Adrenal gland (tissue), 12 donors: ENCODE data around the gene THRAP3. TPM values are rescaled to one million over a fixed set of nuclear protein-coding genes. Genes with fewer than 3 reads are reported as not detected.

ENCODE experiments used
- DNase-seq, 7 donors: peaks; one replicate each; pipeline ENCODE4 v3.0.0-alpha.2; 2019 to 2020
- H3K27ac ChIP-seq, 5 donors: fragments of 200-600 bp; sonication (generic) in 4 of 5; 1 replicate in 3 of 5; 2 replicates in 2 of 5; pipeline versions ENCODE4 v1.5.1 to v1.8.0; 2016 to 2020; ENCODE audit warnings: mild to moderate bottlenecking in 1 of 5
- H3K27me3 ChIP-seq: fragments of 200-600 bp; 2 replicates; pipeline ENCODE4 v1.8.0; 2021
- H3K36me3 ChIP-seq, 2 donors: fragments of 200-600 bp; replicated peaks in 1 of 2; 1 replicate in 1 of 2; 2 replicates in 1 of 2; pipeline versions ENCODE4 v1.5.1 to v1.8.0; 2018 to 2022
- H3K4me1 ChIP-seq, 2 donors: fragments of 200-600 bp; replicated peaks in 1 of 2; 1 replicate in 1 of 2; 2 replicates in 1 of 2; pipeline versions ENCODE4 v1.5.1 to v1.8.0; 2018 to 2021
- H3K4me3 ChIP-seq, 4 donors: fragments of 200-600 bp; sonication (generic) in 3 of 4; one replicate each; pipeline ENCODE4 v1.5.1; 2016 to 2018
- H3K9me3 ChIP-seq, 3 donors: fragments of 200-600 bp; sonication (generic) in 1 of 3; replicated peaks in 1 of 3; 1 replicate in 2 of 3; 2 replicates in 1 of 3; pipeline versions ENCODE4 v1.5.1 to v1.8.0; 2016 to 2021
- CTCF ChIP-seq, 6 experiments: fragments of 450-650 bp in 4 of 6; fragments of 200-600 bp in 2 of 6; sonication (generic) in 1 of 6; IDR thresholded peaks; 1 replicate in 5 of 6; 2 replicates in 1 of 6; pipeline versions ENCODE4 v1.5.1 to v1.8.0; 2016 to 2021; ENCODE audit warnings: antibody characterized with exemption in 6 of 6, mild to moderate bottlenecking in 2 of 6, moderate library complexity in 1 of 6
- POLR2A ChIP-seq, 2 donors: fragments of 450-650 bp; IDR thresholded peaks; one replicate each; pipeline ENCODE4 v1.6.1; 2017; ENCODE audit warnings: antibody characterized with exemption in 2 of 2, mild to moderate bottlenecking in 2 of 2, moderate library complexity in 1 of 2
- WGBS, 4 donors: extraction: QIAGEN DNeasy Blood & Tissue Kit in 2 of 4; methylation state at CpG; one replicate each; pipeline versions ENCODE4 v1.1.5 to v1.1.7; 2013 to 2017; 5-methylcytosine and 5-hydroxymethylcytosine counted together
- intact Hi-C, 2 donors: fragments of 100-400 bp; cut with DNase I; formaldehyde crosslinking; loops; one replicate each; pipeline versions ENCODE4 v1.14.1 to v1.15.0; 2022 to 2023
- polyA plus RNA-seq, 3 donors: library from polyadenylated mRNA; stranded (reverse); fragments of 200-250 nt in 2 of 3; fragments of 350-450 nt in 1 of 3; fragmentation: Illumina TruSeq in 1 of 3; extraction: RNeasy Lipid Tissue Mini Kit (QIAGEN cat#74804) in 1 of 3; gene quantifications; one replicate each; pipeline ENCODE4 v1.2.3, GENCODE V29; 2013 to 2014
- total RNA-seq, 9 donors: library from RNA; depleted of rRNA in 4 of 9; stranded (reverse); fragments of >200 nt in 4 of 9; fragments of 120-200 nt in 1 of 9; fragmentation: NEBNext Ultra II Directional in 1 of 9; extraction: Animal tissue kit (Norgen Biotek cat#: 25700) in 1 of 9; gene quantifications; one replicate each; pipeline versions ENCODE4 v1.1.0 to v1.2.4, GENCODE V29; 2013 to 2023
- donor health status: healthy with polysubstance abuse.
- donor health status: Bipolar disorder and iron deficiency.
- donor health status: DM: yes; HTN: yes; CAD: no.
- donor health status: DM: no; HTN: no; CAD: no.
- donor health status: DM: no; HTN: no; CAD: no.
- donor health status: DM: yes; HTN: yes; CAD: no.

Gene THRAP3
- total and polyA plus RNA-seq, 12 donors: 34.4 to 120 (median 83.2) TPM

- peaks cover 12 to 25% of the 10 kb centered on the region in 2 donors for H3K4me1 ChIP-seq
- no peak overlapping the region for H3K27ac ChIP-seq
- DNase-seq: no peak
- no peak overlapping the region for H3K4me3 ChIP-seq
- TF ChIP-seq CTCF (IDR thresholded peaks at IDR 0.05) (no peak), POLR2A (IDR thresholded peaks at IDR 0.05) (no peak)
- no peaks in the 10 kb centered on the region for H3K9me3 ChIP-seq
- intact Hi-C loops: no loop called here
- whole genome bisulfite sequencing, 4 donors: 86 to 94% (median 92%) methylated on average over 9 of the region's 9 CpGs
- no peaks in the 10 kb centered on the region for H3K27me3 ChIP-seq
- no peaks in the 10 kb centered on the region for H3K36me3 ChIP-seq
Measured at GRCh38 chr1:36327421-36328087, 103.3 kb downstream of the THRAP3 start.

GRCh38 chr1:36328088-36328480 lies 103.8 kb downstream of the THRAP3 start:
- intact Hi-C loops: no loop called here
- TF ChIP-seq POLR2A (IDR thresholded peaks at IDR 0.05): no peak
- TF ChIP-seq CTCF (IDR thresholded peaks at IDR 0.05): no peak
- Histone ChIP-seq H3K36me3 (no peaks in the 10 kb centered on the region), H3K27ac (no peak overlapping the region), H3K4me1 (peaks cover 12 to 20% of the 10 kb centered on the region in 2 donors), H3K9me3 (no peaks in the 10 kb centered on the region), H3K4me3 (no peak overlapping the region), H3K27me3 (no peaks in the 10 kb centered on the region)
- no peak for DNase-seq
- 85 to 94% (median 87%) methylated on average over 5 to 6 of the region's 6 CpGs for WGBS, 4 donors

GRCh38 chr1:36328713-36329112 lies 104.5 kb downstream of the THRAP3 start:
- peak in 5 of 7 donors; percentile 57 to 74 (median 62) for DNase-seq
- WGBS, 4 donors: 62 to 72% (median 65%) methylated on average over 6 of the region's 6 CpGs
- intact Hi-C loops: no loop called here

GRCh38 chr1:36329817-36330216 lies 105.6 kb downstream of the THRAP3 start:
- intact Hi-C loops: no loop called here
- TF ChIP-seq POLR2A (IDR thresholded peaks at IDR 0.05) (no peak), CTCF (IDR thresholded peaks at IDR 0.05) (no peak)
- H3K4me1 ChIP-seq: peaks cover 4 to 9% of the 10 kb centered on the region in 2 donors
- DNase-seq: no peak
- H3K9me3 ChIP-seq: no peaks in the 10 kb centered on the region
- H3K4me3 ChIP-seq: no peak overlapping the region
- no peak overlapping the region for H3K27ac ChIP-seq
- 88 to 93% (median 90%) methylated on average over 7 to 9 of the region's 9 CpGs for WGBS, 4 donors
- H3K36me3 ChIP-seq: no peaks in the 10 kb centered on the region
- H3K27me3 ChIP-seq: no peaks in the 10 kb centered on the region

More at GRCh38 chr1:36328713-36329112, 104.5 kb downstream of the THRAP3 start:
- Histone ChIP-seq H3K4me1 (peaks cover 11 to 18% of the 10 kb centered on the region in 2 donors), H3K9me3 (no peaks in the 10 kb centered on the region), H3K36me3 (no peaks in the 10 kb centered on the region), H3K27ac (peak overlapping the region in 1 of 5 donors; percentile 31), H3K27me3 (no peaks in the 10 kb centered on the region), H3K4me3 (no peak overlapping the region)
- no peak for TF ChIP-seq CTCF (IDR thresholded peaks at IDR 0.05)
- TF ChIP-seq POLR2A (IDR thresholded peaks at IDR 0.05): no peak
